ENCODE measurements around the gene NPB.

NPB gene

GRCh38 chr17:81900181-81900820 lies 1.7 kb upstream of the NPB start:
- no peak for DNase-seq

GRCh38 chr17:81901167-81902022 lies 643 bp upstream of the NPB start:
- DNase-seq: no peak

GRCh38 chr17:81902653-81903414 lies 796 bp downstream of the NPB start:
- DNase-seq: no peak

GRCh38 chr17:81903415-81903831 lies 1.4 kb downstream of the NPB start:
- DNase-seq: no peak

- DNase-seq: no peak
These were observed 2.0 kb downstream of the NPB start for GRCh38 chr17:81903896-81904599.

- no peak for DNase-seq
These were observed 2.8 kb downstream of the NPB start for GRCh38 chr17:81904600-81905423.

- no peak for DNase-seq
These were observed 3.4 kb downstream of the NPB start for GRCh38 chr17:81905424-81905875.

GRCh38 chr17:81905993-81906392 lies 4.0 kb downstream of the NPB start:
- DNase-seq: no peak

GRCh38 chr17:81906476-81907218 lies 4.6 kb downstream of the NPB start:
- DNase-seq: no peak

GRCh38 chr17:81907219-81908145 lies 5.4 kb downstream of the NPB start:
- no peak for DNase-seq

GRCh38 chr17:81908793-81909192 lies 6.8 kb downstream of the NPB start:
- DNase-seq: no peak

- no peak for DNase-seq
These were observed 7.2 kb downstream of the NPB start for GRCh38 chr17:81909231-81909630.

GRCh38 chr17:81909966-81910839 lies 8.2 kb downstream of the NPB start:
- DNase-seq: no peak

- no peak for DNase-seq
These were observed 8.8 kb downstream of the NPB start for GRCh38 chr17:81910840-81911276.

GRCh38 chr17:81911277-81911961 lies 9.4 kb downstream of the NPB start, which contains the start of gene PCYT2:
Gene PCYT2 (minus strand): TSS chr17:81911399. CDS start chr17:81911355, 44 bp downstream.
- peak; percentile 95 for DNase-seq

- no peak for DNase-seq
These were observed 9.9 kb downstream of the NPB start for GRCh38 chr17:81911969-81912368.

- DNase-seq: no peak
These were observed 10.6 kb downstream of the NPB start for GRCh38 chr17:81912441-81913309.

Data from CD4-positive, alpha-beta T cell treated with Interleukin-21 for 1 hour (primary cell).